HEK293 (cell line): Measurements from ENCODE around the gene ANTKMT.

Source experiments
- CTCF ChIP-seq: fragments of 450-650 bp; formaldehyde crosslinking; IDR thresholded peaks from 2 replicates; pipeline ENCODE4 v1.5.1; 2016; ENCODE audit warnings: missing biosample characterization, missing genetic modification characterization
- PBX3 ChIP-seq: sonication (generic); formaldehyde crosslinking; IDR thresholded peaks from 2 replicates; pipeline ENCODE4 v1.8.1; 2022; ENCODE audit warnings: mild to moderate bottlenecking, moderate library complexity, missing genetic modification reagents
- ZBTB20 ChIP-seq: fragments of 450-650 bp; formaldehyde crosslinking; IDR thresholded peaks from 2 replicates; pipeline ENCODE4 v1.5.1; 2016; ENCODE audit warnings: missing biosample characterization, missing genetic modification characterization
- ZNF146 ChIP-seq: fragments of 450-650 bp; formaldehyde crosslinking; IDR thresholded peaks from 2 replicates; pipeline ENCODE4 v1.5.1; 2016; ENCODE audit warnings: missing biosample characterization, missing genetic modification characterization
- ZNF311 ChIP-seq: fragments of 450-650 bp; formaldehyde crosslinking; IDR thresholded peaks from 2 replicates; pipeline ENCODE4 v1.5.1; 2017; ENCODE audit warnings: missing biosample characterization, missing genetic modification characterization, borderline replicate concordance

- TF ChIP-seq ZNF311 (tag by site-specific recombination): no peak
- TF ChIP-seq ZBTB20: no peak; the same call in 1 of the 2 replicates
- TF ChIP-seq CTCF (tag by site-specific recombination): no peak
- TF ChIP-seq PBX3 (CRISPR knock-in tag): no peak
- TF ChIP-seq ZNF146 (tag by site-specific recombination): no peak
Observed at GRCh38 chr16:706189-707061, 14.5 kb upstream of the ANTKMT start.
